Measurements from ENCODE around the gene DGCR6.

DGCR6 gene

GRCh38 chr22:18952022-18952421, 45.9 kb downstream of the DGCR6 start:
- TF ChIP-seq, protein P1, sequence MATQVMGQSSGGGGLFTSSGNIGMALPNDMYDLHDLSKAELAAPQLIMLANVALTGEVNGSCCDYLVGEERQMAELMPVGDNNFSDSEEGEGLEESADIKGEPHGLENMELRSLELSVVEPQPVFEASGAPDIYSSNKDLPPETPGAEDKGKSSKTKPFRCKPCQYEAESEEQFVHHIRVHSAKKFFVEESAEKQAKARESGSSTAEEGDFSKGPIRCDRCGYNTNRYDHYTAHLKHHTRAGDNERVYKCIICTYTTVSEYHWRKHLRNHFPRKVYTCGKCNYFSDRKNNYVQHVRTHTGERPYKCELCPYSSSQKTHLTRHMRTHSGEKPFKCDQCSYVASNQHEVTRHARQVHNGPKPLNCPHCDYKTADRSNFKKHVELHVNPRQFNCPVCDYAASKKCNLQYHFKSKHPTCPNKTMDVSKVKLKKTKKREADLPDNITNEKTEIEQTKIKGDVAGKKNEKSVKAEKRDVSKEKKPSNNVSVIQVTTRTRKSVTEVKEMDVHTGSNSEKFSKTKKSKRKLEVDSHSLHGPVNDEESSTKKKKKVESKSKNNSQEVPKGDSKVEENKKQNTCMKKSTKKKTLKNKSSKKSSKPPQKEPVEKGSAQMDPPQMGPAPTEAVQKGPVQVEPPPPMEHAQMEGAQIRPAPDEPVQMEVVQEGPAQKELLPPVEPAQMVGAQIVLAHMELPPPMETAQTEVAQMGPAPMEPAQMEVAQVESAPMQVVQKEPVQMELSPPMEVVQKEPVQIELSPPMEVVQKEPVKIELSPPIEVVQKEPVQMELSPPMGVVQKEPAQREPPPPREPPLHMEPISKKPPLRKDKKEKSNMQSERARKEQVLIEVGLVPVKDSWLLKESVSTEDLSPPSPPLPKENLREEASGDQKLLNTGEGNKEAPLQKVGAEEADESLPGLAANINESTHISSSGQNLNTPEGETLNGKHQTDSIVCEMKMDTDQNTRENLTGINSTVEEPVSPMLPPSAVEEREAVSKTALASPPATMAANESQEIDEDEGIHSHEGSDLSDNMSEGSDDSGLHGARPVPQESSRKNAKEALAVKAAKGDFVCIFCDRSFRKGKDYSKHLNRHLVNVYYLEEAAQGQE (IDR thresholded peaks at IDR 0.05; ENCODE audit: low read depth) = no peak
- TF ChIP-seq CEBPB (IDR thresholded peaks at IDR 0.05) = no peak
- TF ChIP-seq EGR1 (IDR thresholded peaks at IDR 0.05) = no peak
- TF ChIP-seq MAX (IDR thresholded peaks at IDR 0.05) = no peak
- TF ChIP-seq, protein P2, sequence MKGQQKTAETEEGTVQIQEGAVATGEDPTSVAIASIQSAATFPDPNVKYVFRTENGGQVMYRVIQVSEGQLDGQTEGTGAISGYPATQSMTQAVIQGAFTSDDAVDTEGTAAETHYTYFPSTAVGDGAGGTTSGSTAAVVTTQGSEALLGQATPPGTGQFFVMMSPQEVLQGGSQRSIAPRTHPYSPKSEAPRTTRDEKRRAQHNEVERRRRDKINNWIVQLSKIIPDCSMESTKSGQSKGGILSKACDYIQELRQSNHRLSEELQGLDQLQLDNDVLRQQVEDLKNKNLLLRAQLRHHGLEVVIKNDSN (IDR thresholded peaks at IDR 0.05) = no peak
- TF ChIP-seq TAF1 (IDR thresholded peaks at IDR 0.05; ENCODE audit: low read depth) = no peak
- no peak for TF ChIP-seq CREB1 (IDR thresholded peaks at IDR 0.05; ENCODE audit: low read depth)
- TF ChIP-seq NFIC (IDR thresholded peaks at IDR 0.05) = no peak
- no peak for TF ChIP-seq TCF12 (IDR thresholded peaks at IDR 0.05; ENCODE audit: low read depth)
- no peak for TF ChIP-seq YY1 (IDR thresholded peaks at IDR 0.05; ENCODE audit: low read depth)
- no peak for TF ChIP-seq RAD21 (IDR thresholded peaks at IDR 0.05; ENCODE audit: low read depth)
- no peak for TF ChIP-seq ZBTB7A (IDR thresholded peaks at IDR 0.05; ENCODE audit: low read depth)

GRCh38 chr22:18954303-18954989, 48.3 kb downstream of the DGCR6 start:
- TF ChIP-seq RAD21 (IDR thresholded peaks at IDR 0.05; ENCODE audit: low read depth) = peak; percentile 88

DNA sequence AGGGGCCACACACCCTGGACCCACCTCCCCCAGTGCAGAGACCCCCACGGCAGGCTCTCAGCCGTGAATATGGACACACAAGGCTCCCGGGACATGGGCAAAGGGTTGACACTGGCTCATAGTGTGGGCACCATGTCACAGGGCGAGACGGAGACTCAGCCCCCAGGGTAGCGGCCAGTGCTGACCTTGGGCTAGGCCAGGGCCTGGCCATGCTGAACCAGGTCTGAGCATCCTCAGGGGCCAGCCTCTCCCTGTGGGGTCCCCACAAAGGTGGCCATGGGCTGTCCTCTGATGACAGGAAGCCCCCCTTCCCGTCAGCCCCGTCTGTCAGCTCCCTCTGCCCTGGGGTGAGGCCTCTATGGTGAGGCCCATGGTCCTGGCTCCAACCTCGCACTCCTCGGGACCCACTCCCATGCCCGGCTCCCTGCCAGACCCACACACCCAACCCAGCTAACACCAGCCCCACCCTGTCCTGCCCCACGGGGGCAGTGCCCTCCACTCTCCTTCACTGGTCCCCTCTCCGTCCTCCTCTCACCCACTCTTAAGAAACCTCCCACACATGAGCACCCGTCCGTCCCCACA, 49.0 kb downstream of the DGCR6 start:
- no peak for TF ChIP-seq RAD21 (IDR thresholded peaks at IDR 0.05; ENCODE audit: low read depth)

DNA sequence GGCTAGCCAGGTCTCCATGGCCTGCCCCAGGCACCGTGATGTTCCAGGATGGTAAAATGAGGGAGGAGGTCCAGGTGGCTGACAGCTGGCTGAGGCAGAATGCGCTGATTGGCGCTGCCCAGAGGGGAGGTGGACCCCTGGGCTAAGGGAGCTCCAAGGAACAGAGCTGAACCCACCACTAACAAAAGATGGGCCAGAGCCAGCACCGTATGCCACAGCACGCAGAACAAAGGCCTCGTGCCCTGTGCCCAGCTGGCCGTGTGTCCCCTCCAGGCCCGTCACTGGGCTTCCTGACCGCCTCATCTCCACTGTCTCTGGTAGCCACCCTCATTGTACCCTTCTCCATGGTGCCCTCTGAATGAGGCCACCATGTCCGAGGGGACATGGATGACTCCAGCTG, 49.6 kb downstream of the DGCR6 start:
- TF ChIP-seq CEBPB (IDR thresholded peaks at IDR 0.05) (no peak), EP300 (IDR thresholded peaks at IDR 0.05; ENCODE audit: borderline replicate concordance) (no peak), FOXM1 (IDR thresholded peaks at IDR 0.05; ENCODE audit: borderline replicate concordance, low read depth) (no peak), ZBTB7A (IDR thresholded peaks at IDR 0.05; ENCODE audit: low read depth) (no peak), RAD21 (IDR thresholded peaks at IDR 0.05; ENCODE audit: low read depth) (no peak), YY1 (IDR thresholded peaks at IDR 0.05; ENCODE audit: low read depth) (no peak), TCF12 (IDR thresholded peaks at IDR 0.05; ENCODE audit: low read depth) (no peak), MAX (IDR thresholded peaks at IDR 0.05) (no peak), TAF1 (IDR thresholded peaks at IDR 0.05; ENCODE audit: low read depth) (no peak), EGR1 (IDR thresholded peaks at IDR 0.05) (no peak), CREB1 (IDR thresholded peaks at IDR 0.05; ENCODE audit: low read depth) (no peak), TEAD4 (IDR thresholded peaks at IDR 0.05) (no peak)
- TF ChIP-seq, protein P1 (IDR thresholded peaks at IDR 0.05; ENCODE audit: low read depth) = no peak
- TF ChIP-seq, protein P2 (IDR thresholded peaks at IDR 0.05) = no peak
